Endothelial cell of umbilical vein (primary cell): ENCODE results near the gene ADAM10. TPM values are rescaled to one million over a fixed set of nuclear protein-coding genes. Genes with fewer than 3 reads are reported as not detected.

Experiments used
- BruUV-seq: library from RNA; stranded (reverse); fragments of 400-500 nt; replicated peaks from 2 replicates; lab custom pipeline; 2021; lab: Mats Ljungman, UMichigan
- CTCF ChIA-PET: fragments of 300-600, 350-600 bp; sonication (Branson Sonifier 250); formaldehyde crosslinking; loops from one replicate; lab custom pipeline; 2021; ENCODE audit warnings: antibody characterized with exemption, inconsistent platforms; lab: Charles Lee
- POLR2A ChIA-PET: fragments of 300-600, 350-600 bp; sonication (Branson Sonifier 250); formaldehyde crosslinking; loops from one replicate; lab custom pipeline; 2021; ENCODE audit warnings: antibody characterized with exemption, inconsistent platforms; lab: Charles Lee
- DNase-seq: peaks from one replicate; pipeline ENCODE4 v3.0.0-alpha.2; 2011; ENCODE audit warnings: low read depth, low spot score
- FAIRE-seq: peaks from 2 replicates; lab custom pipeline; 2011; peaks lifted over from hg19 to GRCh38; lab: Jason Lieb, UNC
- H2AFZ ChIP-seq: 2 replicates; pipeline ENCODE4 v1.6.0; 2012; ENCODE audit warnings: low read depth, low read length, control low read depth, inconsistent platforms
- H3K27ac ChIP-seq: 2 replicates; pipeline ENCODE4 v1.5.1; 2011; ENCODE audit warnings: low read depth, mild to moderate bottlenecking, control low read depth, low read length, moderate library complexity; ENCODE audit not compliant: insufficient read depth
- H3K27me3 ChIP-seq, 2 experiments: 2 replicates each; pipeline versions ENCODE4 v1.6.0 to v1.6.1; 2011; ENCODE audit warnings: low read length in 2 of 2, mixed read lengths in 1 of 2; ENCODE audit not compliant: control insufficient read depth in 2 of 2, insufficient read depth in 2 of 2
- H3K36me3 ChIP-seq, 2 experiments: 2 replicates in 1 of 2; 3 replicates in 1 of 2; pipeline ENCODE4 v1.5.1; 2011; ENCODE audit warnings: low read length in 2 of 2, mild to moderate bottlenecking in 1 of 2, moderate library complexity in 1 of 2; ENCODE audit not compliant: control insufficient read depth in 2 of 2, insufficient read depth in 2 of 2; ENCODE audit errors: extremely low read depth in 1 of 2
- H3K4me1 ChIP-seq: 3 replicates; pipeline ENCODE4 v1.5.1; 2011; ENCODE audit warnings: mild to moderate bottlenecking, low read length; ENCODE audit not compliant: control insufficient read depth, insufficient read depth; ENCODE audit errors: extremely low read depth
- H3K4me2 ChIP-seq: 2 replicates; pipeline ENCODE4 v1.6.1; 2011; ENCODE audit warnings: low read length, control low read depth, mixed read lengths; ENCODE audit not compliant: insufficient read depth
- H3K4me3 ChIP-seq, 3 experiments: fragments of 200-600 bp in 1 of 3; sonication (generic), shearing (Covaris generic) in 1 of 3; replicated peaks in 1 of 3; 2 replicates each; pipeline ENCODE4 v1.5.1; 2011 to 2016; ENCODE audit warnings: control low read depth in 3 of 3, low read length in 3 of 3, mild to moderate bottlenecking in 2 of 3, inconsistent platforms in 1 of 3, low read depth in 1 of 3, moderate library complexity in 1 of 3; ENCODE audit not compliant: insufficient read depth in 1 of 3
- H3K79me2 ChIP-seq: 2 replicates; pipeline ENCODE4 v1.6.0; 2012; ENCODE audit warnings: low read length, inconsistent platforms; ENCODE audit not compliant: control insufficient read depth, insufficient read depth
- H3K9ac ChIP-seq: replicated peaks from 2 replicates; pipeline ENCODE3; 2011; ENCODE audit warnings: low read length, control low read depth; ENCODE audit not compliant: insufficient read depth; ENCODE audit errors: extremely low read depth
- H3K9me1 ChIP-seq: replicated peaks from 3 replicates; pipeline ENCODE4 v1.6.0; 2011; ENCODE audit warnings: mild to moderate bottlenecking, low read length; ENCODE audit not compliant: control insufficient read depth, insufficient read depth; ENCODE audit errors: extremely low read depth
- H3K9me3 ChIP-seq: replicated peaks from 2 replicates; pipeline ENCODE4 v1.5.1; 2012; ENCODE audit warnings: low read length, inconsistent platforms; ENCODE audit not compliant: control insufficient read depth, insufficient read depth
- H4K20me1 ChIP-seq: replicated peaks from 2 replicates; pipeline ENCODE3; 2011; ENCODE audit warnings: mild to moderate bottlenecking, low read length; ENCODE audit not compliant: control insufficient read depth, insufficient read depth; ENCODE audit errors: extremely low read depth
- CTCF ChIP-seq, 2 donors: IDR thresholded peaks; 1 replicate in 1 of 2; 2 replicates in 1 of 2; pipeline ENCODE4 v1.5.1; 2011; ENCODE audit warnings: low read length in 2 of 2, mild to moderate bottlenecking in 2 of 2, moderate library complexity in 2 of 2, control low read depth in 1 of 2, inconsistent platforms in 1 of 2, low read depth in 1 of 2; ENCODE audit not compliant: insufficient read depth in 1 of 2; ENCODE audit errors: extremely low read depth in 1 of 2
- EZH2 ChIP-seq: IDR thresholded peaks from 2 replicates; pipeline ENCODE4 v1.6.1; 2012; ENCODE audit warnings: borderline replicate concordance, low read depth, mild to moderate bottlenecking, moderate library complexity, low read length, inconsistent platforms; ENCODE audit not compliant: severe bottlenecking
- FOS ChIP-seq: IDR thresholded peaks from 2 replicates; pipeline ENCODE4 v1.6.1; 2011; ENCODE audit warnings: mild to moderate bottlenecking, low read length, moderate library complexity, borderline replicate concordance; ENCODE audit not compliant: insufficient read depth
- GATA2 ChIP-seq: IDR thresholded peaks from 2 replicates; pipeline ENCODE4 v1.7.0; 2011; ENCODE audit warnings: low read depth, mild to moderate bottlenecking, moderate library complexity, mixed read lengths, low read length; ENCODE audit not compliant: insufficient read length, insufficient read depth
- JUN ChIP-seq: IDR thresholded peaks from 2 replicates; pipeline ENCODE4 v1.6.1; 2011; ENCODE audit warnings: borderline replicate concordance, low read depth; ENCODE audit not compliant: insufficient read length, insufficient read depth
- MYC ChIP-seq: IDR thresholded peaks from one replicate; pipeline ENCODE4 v1.6.1; 2011; ENCODE audit warnings: mild to moderate bottlenecking, low read depth, low read length
- POLR2A ChIP-seq: IDR thresholded peaks from 2 replicates; pipeline ENCODE4 v1.6.1; 2012; ENCODE audit warnings: low read depth, mild to moderate bottlenecking, control low read depth, low read length
- POLR2AphosphoS5 ChIP-seq: IDR thresholded peaks from 2 replicates; pipeline ENCODE4 v1.6.1; 2012; ENCODE audit warnings: low read depth, mild to moderate bottlenecking, control low read depth, low read length, moderate library complexity; ENCODE audit not compliant: insufficient read depth
- dilution Hi-C: fragments of 300-500 bp; cut with MboI; formaldehyde crosslinking; loops from one replicate; pipeline ENCODE4 v1.15.0; 2019; ENCODE audit warnings: low sequenced_read_pairs; ENCODE audit not compliant: extremely low pct_ligation_motif_present
- intact Hi-C: fragments of 100-400 bp; cut with micrococcal nuclease; formaldehyde crosslinking; loops from one replicate; pipeline ENCODE4 v1.10.0; 2022
- polyA plus RNA-seq, 4 experiments: library from polyadenylated mRNA; depleted of rRNA in 3 of 4; stranded (reverse) in 3 of 4; unstranded in 1 of 4; fragments of >200 nt; gene quantifications; 2 replicates each; pipeline versions ENCODE4 v1.2.1 to v1.2.3, GENCODE V29; 2011 to 2012; ENCODE audit warnings: missing spikeins in 1 of 4
- total RNA-seq: library from RNA; stranded (reverse); gene quantifications from 2 replicates; pipeline ENCODE4 v1.2.3, GENCODE V29; 2021
- TF ChIP-seq, protein P1 (sequence below): IDR thresholded peaks from 2 replicates; pipeline ENCODE4 v1.6.1; 2011; ENCODE audit not compliant: insufficient read depth, insufficient read length

Gene ADAM10
- total and polyA plus RNA-seq, 2 donors (not counting 3 experiments of a cell fraction or from before 2014, with no cell fraction given) = 91.3 to 203 TPM

- Histone ChIP-seq H3K9me1 (no peaks in the 10 kb centered on the region), H3K27me3 (no peaks in the 10 kb centered on the region), H4K20me1 (no peaks in the 10 kb centered on the region), H3K4me2 (no peak overlapping the region), H3K27ac (no peak overlapping the region), H3K9me3 (no peaks in the 10 kb centered on the region), H3K36me3 (no peaks in the 10 kb centered on the region), H3K4me3 (no peak overlapping the region), H2AFZ (no peak overlapping the region), H3K79me2 (no peaks in the 10 kb centered on the region), H3K9ac (no peak overlapping the region), H3K4me1 (no peaks in the 10 kb centered on the region)
- POLR2A ChIA-PET = no interaction called here
- CTCF ChIA-PET = no interaction called here
- FAIRE-seq (no peak), DNase-seq (no peak)
- TF ChIP-seq, protein P1, sequence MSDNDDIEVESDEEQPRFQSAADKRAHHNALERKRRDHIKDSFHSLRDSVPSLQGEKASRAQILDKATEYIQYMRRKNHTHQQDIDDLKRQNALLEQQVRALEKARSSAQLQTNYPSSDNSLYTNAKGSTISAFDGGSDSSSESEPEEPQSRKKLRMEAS = no peak
- TF ChIP-seq MYC = no peak
- no peak for TF ChIP-seq CTCF (IDR thresholded peaks at IDR 0.05; ENCODE audit: extremely low read depth in 1 of 2, insufficient read depth in 1 of 2, low read depth in 1 of 2, low read length in 2 of 2)
- no peak for TF ChIP-seq POLR2AphosphoS5
- TF ChIP-seq FOS = no peak
- TF ChIP-seq GATA2 = no peak
- TF ChIP-seq JUN = no peak
- no peak for TF ChIP-seq POLR2A
- TF ChIP-seq EZH2 = no peak
- intact Hi-C loops (no loop called here), dilution Hi-C loops (no loop called here)
- BruUV-seq = no TSS peak
Measured at GRCh38 chr15:58762731-58763130, 13.2 kb upstream of the ADAM10 start.
